ENCODE data around the gene KCNT1. TPM values are rescaled to one million over a fixed set of nuclear protein-coding genes. Genes with fewer than 3 reads are reported as not detected.

The KCNT1 gene
- total RNA-seq, 4 donors from 2014 or later = 0.28 to 0.52 TPM; not detected in 2

GRCh38 chr9:135780626-135781025, 78.6 kb downstream of the KCNT1 start:
- no peak for DNase-seq
- Histone ChIP-seq H3K27ac (no peak overlapping the region), H3K4me3 (no peak overlapping the region), H3K36me3 (no peaks in the 10 kb centered on the region), H3K4me1 (no peaks in the 10 kb centered on the region), H3K9me3 (no peaks in the 10 kb centered on the region), H3K27me3 (no peaks in the 10 kb centered on the region)
- no peak for TF ChIP-seq POLR2A (IDR thresholded peaks at IDR 0.05)
- TF ChIP-seq CTCF (IDR thresholded peaks at IDR 0.05) = no peak
- intact Hi-C loops (cut with DNase I; ENCODE audit: low total_unique reads) = no loop called here

GRCh38 chr9:135782946-135783345, 81.0 kb downstream of the KCNT1 start:
- no peaks in the 10 kb centered on the region for H3K36me3 ChIP-seq
- no peak overlapping the region for H3K4me3 ChIP-seq
- intact Hi-C loops (cut with DNase I; ENCODE audit: low total_unique reads) = no loop called here
- no peaks in the 10 kb centered on the region for H3K9me3 ChIP-seq
- no peaks in the 10 kb centered on the region for H3K27me3 ChIP-seq
- no peaks in the 10 kb centered on the region for H3K4me1 ChIP-seq
- H3K27ac ChIP-seq = no peak overlapping the region
- no peak for DNase-seq
- TF ChIP-seq POLR2A (IDR thresholded peaks at IDR 0.05) (no peak), CTCF (IDR thresholded peaks at IDR 0.05) (no peak)

- H3K27me3 ChIP-seq = no peaks in the 10 kb centered on the region
- H3K9me3 ChIP-seq = no peaks in the 10 kb centered on the region
- DNase-seq = no peak
- no peak overlapping the region for H3K27ac ChIP-seq
- no peak for TF ChIP-seq CTCF (IDR thresholded peaks at IDR 0.05)
- TF ChIP-seq POLR2A (IDR thresholded peaks at IDR 0.05) = no peak
- intact Hi-C loops (cut with DNase I; ENCODE audit: low total_unique reads) = no loop called here
- no peaks in the 10 kb centered on the region for H3K36me3 ChIP-seq
- no peaks in the 10 kb centered on the region for H3K4me1 ChIP-seq
- H3K4me3 ChIP-seq = no peak overlapping the region
Observed at GRCh38 chr9:135783540-135784245, 81.7 kb downstream of the KCNT1 start.

- Histone ChIP-seq H3K36me3 (no peaks in the 10 kb centered on the region), H3K4me1 (no peaks in the 10 kb centered on the region), H3K27ac (no peak overlapping the region), H3K9me3 (no peaks in the 10 kb centered on the region), H3K4me3 (no peak overlapping the region), H3K27me3 (no peaks in the 10 kb centered on the region)
- intact Hi-C loops (cut with DNase I; ENCODE audit: low total_unique reads) = no loop called here
- no peak for DNase-seq
- no peak for TF ChIP-seq CTCF (IDR thresholded peaks at IDR 0.05)
- no peak for TF ChIP-seq POLR2A (IDR thresholded peaks at IDR 0.05)
Observed at GRCh38 chr9:135785013-135785575, 83.1 kb downstream of the KCNT1 start.

GRCh38 chr9:135786146-135786690, 84.2 kb downstream of the KCNT1 start:
- H3K27me3 ChIP-seq = no peaks in the 10 kb centered on the region
- no peak for TF ChIP-seq CTCF (IDR thresholded peaks at IDR 0.05)
- TF ChIP-seq POLR2A (IDR thresholded peaks at IDR 0.05) = no peak
- intact Hi-C loops (cut with DNase I; ENCODE audit: low total_unique reads) = no loop called here

More at GRCh38 chr9:135786146-135786690, 84.2 kb downstream of the KCNT1 start:
- H3K9me3 ChIP-seq = no peaks in the 10 kb centered on the region
- H3K4me3 ChIP-seq = no peak overlapping the region
- H3K4me1 ChIP-seq = no peaks in the 10 kb centered on the region
- H3K27ac ChIP-seq = no peak overlapping the region
- H3K36me3 ChIP-seq = no peaks in the 10 kb centered on the region
- DNase-seq = no peak

All from uterus (tissue), 4 donors.